GM18868 (cell line): ENCODE results near the gene IQGAP2.
A peak's percentile ranks its signal among the peaks of the same experiment; 100 is the strongest.

Experiments used
- ATAC-seq: cut with Tn5 transposase; IDR thresholded peaks from one replicate; pipeline ENCODE4 v1.9.1; 2021; ENCODE audit warnings: mild to moderate bottlenecking, moderate library complexity; ENCODE audit not compliant: unreplicated experiment

IQGAP2 gene

DNA sequence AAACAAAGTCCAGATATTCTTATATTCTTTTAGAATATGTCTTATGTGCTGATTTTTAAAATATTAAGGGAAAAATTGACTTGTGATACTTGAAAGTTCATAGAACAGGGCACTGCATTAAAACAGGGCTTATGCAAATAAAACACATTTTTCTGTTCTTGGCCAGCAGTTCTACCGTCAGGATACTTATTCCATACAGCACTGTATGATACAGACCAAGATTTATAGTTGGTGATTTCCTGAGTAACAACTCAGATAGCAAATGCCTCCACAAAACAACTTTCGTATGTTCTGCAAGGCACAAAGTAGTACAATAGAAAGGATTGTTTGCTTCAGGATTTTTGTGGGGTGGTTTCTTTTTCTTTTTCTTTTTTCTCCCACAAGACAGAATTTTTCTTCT, 150.2 kb downstream of the IQGAP2 start:
- no peak for ATAC-seq

DNA sequence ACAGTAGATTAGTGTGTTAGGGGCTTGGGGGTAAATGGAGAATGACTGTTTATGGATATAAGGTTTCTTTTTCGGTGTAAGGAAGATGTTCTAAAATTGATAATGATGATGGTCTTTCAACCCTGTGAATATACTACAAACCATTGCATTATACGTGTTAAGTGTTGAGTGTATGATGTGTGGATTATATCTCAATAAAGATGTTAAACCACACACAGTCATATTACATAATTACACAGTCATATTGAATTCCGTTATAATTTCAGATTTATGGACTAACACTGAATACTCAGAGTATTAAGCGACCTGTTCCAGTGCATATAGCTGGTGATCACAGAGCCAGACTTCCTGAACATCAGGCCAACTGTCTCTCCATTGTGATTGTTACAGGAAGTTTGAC, 152.0 kb downstream of the IQGAP2 start:
- no peak for ATAC-seq

DNA sequence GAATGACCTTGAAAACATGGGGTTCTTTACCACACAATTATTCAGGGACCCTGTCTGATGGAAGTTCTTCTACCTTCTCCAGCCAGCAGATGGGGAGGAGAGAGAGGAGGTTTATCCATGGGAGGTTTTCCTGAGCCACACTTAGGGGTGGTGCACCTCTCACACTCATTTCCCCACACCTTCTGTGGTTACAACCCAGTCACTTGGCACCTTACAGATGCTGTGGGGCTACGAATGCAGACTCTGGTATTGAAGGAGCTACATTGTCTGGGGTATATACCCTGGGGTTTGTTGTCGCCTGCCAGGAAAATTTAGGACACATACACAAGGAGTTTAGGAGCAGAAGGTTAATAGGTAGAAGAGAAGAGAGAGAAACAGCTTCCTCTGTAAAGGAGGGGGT, 152.6 kb downstream of the IQGAP2 start:
- no peak for ATAC-seq

DNA sequence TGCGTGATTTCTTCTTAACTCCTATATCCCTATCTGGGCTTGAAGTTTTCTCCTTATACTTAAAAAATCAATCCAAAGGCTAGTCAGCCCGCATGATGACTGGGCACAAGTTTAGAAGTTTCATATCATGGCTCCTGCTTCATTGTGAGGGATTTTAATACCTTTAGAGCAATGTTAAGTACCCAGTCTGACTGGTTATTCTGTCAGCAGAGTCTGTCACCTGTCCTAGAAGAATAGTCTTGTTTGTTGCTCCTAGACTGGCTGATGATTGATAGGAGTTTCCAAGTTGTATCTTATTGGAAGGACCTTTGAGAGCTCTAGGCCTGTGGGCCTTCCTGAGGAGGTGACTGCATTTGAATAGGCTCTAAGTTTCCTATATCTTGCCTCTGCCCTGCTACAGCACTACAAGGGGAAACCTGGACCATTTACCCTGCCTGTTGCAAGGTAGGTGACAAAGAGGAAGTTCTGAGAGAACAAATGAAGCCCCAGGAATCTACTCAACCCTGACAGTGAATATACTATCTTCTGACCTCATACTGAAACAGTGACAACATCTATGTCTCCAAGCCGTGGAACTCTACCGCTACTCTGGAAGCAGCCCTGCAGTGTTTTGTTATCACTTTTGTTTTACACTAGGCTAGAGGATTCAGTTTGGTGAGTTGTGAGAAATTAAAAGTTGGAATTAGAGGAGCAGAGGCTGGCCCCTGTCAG, 153.6 kb downstream of the IQGAP2 start:
- peak; percentile 99 for ATAC-seq

DNA sequence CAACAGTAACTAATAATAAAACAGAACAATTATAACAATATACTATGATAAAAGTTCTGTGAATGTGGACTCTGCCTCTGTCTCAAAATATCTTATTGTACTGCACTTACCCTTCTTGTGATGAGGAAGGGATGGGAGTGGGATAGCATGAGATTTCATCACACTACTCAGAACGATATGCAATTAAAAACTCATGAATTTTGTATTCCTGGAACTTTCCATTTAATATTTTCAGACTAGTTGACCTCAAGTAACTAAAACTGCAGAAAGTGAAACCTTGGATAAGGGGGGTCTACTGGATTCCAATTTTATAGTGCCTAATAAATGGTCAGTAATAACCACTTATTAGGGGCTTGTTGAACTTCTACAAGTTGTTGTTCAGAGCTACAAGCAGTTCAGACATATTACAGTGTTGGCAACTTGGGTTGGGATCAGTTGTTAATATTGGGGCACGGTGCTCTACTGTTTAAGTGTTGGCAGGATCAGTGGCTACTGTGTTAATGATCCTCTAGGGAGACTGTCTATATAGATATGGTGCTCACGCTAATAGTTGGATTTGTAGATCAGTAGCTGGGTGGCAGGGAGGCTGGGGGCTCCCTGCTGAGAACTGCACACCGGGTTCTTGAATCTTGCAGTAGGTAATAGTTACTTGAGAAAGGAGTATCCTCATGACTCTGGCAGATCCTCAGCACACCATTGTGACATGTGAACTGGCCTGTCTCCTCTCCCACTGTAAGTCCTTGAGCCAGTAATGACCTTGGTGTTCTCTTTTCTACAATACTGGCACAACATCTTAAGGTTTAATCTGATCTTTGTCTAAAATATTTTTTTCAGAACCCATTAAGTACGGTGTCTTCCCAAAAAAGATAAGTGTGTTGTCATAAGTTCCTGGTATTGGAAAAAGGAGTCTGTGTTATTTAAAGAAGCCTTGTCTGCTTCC, 158.1 kb downstream of the IQGAP2 start:
- ATAC-seq = no peak

DNA sequence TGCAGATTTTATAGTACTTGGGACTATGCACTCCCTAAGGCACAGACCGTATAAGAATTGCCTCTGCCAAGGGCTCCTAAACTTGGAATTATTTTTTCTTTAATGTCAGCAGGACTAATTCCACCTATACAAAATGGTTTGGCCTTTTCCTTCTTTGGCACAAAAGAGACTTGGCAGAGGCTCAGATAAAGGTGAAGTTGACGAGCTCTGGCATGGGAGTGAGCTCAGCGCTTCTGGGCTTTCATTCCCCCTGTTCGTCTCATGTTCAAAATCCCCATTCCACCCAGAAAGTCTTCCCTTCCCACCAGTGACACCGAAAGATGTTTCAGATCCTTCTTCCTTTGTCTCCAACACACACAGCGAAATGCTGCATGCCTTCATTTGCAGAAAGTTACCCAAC, 158.9 kb downstream of the IQGAP2 start:
- no peak for ATAC-seq

DNA sequence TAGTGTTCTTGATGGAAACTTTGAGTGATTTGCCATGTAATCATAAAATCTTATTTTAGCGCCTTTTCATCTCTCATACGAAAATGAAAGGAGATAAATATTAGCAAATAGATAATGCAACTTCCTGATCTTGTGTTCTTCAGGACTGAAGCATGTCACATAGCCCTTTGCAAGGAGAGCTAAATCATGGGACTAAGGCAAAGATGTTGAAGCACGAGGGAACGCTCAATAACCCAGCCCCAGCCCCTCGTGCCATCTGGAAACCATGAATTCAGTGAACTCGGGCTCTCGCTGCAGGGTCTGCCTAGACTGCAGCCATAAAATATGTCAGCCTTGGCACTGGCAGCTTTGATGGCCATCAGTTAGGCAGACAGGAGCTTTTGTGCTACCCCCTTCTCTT, 161.9 kb downstream of the IQGAP2 start:
- ATAC-seq = no peak

DNA sequence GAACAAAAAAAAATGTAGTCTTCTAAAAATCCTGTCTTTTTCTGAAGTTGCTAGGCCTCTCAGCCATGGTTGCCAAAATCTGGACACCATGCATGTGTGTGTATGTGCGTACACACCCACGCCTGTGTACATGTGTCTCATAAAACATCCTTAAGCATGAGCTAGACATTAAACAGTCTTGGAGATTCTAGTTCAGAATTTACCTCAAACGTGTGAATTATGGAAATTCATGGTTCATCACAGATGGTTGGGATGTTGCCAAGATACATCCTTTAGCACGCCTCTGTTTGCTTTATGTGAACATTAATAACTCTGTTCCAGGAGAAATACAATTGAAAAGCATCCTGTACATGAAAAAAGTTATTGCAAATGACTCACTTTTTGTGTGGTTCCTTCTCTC, 167.1 kb downstream of the IQGAP2 start:
- ATAC-seq = no peak

DNA sequence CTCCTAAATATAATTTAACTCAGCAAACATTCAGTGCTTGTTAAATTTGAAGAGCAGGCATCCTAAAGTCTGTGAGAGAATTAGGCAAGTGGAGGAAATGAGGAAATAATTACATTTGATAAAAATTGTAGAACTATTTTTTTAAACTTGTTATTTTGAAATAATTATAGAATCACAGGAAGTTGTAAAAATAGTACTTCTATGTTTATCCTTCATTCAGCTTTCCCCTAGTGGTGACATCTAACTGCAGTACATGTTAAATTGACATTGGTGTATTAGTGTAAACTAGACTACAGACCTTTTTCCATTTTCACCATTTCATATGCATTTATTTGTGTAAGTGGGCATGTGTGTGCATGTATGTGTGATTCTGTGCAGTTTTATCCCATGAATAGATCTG, 168.5 kb downstream of the IQGAP2 start:
- no peak for ATAC-seq

DNA sequence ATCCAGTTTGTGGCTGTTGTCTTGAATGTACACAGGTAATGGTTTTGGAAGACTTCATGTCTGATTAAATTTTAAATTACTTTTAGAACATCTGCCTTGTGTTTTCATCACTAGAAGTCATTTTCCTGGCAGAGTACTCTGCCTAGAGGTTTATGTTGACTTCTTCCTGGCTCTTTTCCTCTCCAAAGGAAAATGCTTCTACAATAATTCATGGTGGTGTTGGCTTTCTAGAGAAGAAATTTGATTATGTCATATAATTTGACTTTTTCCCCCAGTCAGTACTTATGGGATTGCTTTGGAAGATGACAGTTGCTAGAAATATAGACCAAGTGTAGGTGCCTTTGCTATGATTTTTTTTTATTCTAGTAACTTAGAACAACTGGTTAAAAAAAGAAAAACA, 173.4 kb downstream of the IQGAP2 start:
- no peak for ATAC-seq

DNA sequence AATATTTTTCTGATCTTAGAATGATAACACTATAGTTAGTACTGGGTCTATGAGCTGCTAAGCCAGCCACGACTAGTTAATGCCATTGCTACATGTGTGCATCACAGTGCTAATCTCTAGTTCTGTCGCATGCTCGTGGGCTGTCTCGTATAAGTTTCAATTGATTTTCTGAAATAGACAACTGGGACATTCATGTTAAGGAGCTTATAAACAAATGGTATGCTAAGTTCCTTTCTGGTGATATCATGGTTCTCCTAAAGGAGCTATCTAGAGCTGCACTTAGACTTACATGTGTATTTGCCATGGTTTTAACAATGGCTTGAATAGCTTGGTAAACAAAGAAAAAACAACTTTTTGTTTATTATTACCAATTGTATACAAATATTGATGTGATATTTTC, 173.9 kb downstream of the IQGAP2 start:
- no peak for ATAC-seq

DNA sequence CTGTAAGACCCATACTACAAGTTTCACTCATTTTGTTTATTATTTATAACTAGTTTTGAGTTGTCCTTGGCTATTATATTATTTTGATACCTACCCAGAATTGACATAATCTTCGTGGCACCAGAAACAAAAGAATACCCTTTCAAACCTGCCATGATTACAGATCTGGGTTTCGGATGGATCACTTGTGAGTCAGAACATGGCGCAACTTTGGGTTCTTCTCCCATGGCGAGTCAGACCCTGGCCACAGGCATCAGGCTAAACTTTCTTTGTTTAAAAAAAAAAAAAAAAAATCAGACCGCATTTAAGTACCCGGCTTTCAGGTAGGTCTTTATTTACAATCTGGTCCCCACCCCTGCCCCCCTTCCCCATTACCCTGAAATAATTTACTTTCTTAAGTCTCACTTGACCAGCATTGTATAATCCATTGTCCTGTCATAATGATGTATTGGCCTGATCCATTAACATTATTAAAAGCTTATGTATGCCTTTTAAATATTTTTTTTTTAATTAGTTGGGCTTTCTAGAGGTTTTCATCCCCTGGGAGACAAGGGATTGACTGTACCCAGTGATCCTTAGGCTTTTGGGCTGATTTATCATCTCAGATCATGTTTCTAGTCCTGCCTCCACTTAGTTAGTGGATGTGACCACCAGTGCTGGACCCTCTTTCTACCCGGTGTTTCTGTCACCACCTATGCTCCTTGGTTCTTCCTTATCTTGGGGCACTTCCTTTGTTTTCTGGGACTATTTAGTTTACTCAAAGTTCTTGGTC, 176.3 kb downstream of the IQGAP2 start:
- no peak for ATAC-seq

DNA sequence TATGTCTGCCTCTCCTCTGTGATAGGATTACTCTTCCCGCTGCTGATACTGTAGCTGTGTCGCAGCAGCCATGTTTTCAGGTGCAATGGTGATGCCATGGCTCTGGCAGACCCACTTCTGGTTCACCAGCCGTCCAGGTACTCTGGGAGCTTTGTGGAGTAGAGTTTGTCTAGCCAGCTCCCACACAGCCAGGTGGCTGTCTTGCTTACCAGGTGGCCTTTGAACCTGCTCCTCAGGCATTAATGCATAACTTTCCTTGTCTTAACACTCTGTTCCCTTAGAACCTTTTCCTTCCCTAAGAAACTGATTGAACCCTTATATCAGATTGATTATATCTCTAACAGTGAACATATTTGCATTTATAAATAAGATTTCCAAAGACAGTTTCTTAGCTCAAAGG, 177.9 kb downstream of the IQGAP2 start:
- no peak for ATAC-seq

DNA sequence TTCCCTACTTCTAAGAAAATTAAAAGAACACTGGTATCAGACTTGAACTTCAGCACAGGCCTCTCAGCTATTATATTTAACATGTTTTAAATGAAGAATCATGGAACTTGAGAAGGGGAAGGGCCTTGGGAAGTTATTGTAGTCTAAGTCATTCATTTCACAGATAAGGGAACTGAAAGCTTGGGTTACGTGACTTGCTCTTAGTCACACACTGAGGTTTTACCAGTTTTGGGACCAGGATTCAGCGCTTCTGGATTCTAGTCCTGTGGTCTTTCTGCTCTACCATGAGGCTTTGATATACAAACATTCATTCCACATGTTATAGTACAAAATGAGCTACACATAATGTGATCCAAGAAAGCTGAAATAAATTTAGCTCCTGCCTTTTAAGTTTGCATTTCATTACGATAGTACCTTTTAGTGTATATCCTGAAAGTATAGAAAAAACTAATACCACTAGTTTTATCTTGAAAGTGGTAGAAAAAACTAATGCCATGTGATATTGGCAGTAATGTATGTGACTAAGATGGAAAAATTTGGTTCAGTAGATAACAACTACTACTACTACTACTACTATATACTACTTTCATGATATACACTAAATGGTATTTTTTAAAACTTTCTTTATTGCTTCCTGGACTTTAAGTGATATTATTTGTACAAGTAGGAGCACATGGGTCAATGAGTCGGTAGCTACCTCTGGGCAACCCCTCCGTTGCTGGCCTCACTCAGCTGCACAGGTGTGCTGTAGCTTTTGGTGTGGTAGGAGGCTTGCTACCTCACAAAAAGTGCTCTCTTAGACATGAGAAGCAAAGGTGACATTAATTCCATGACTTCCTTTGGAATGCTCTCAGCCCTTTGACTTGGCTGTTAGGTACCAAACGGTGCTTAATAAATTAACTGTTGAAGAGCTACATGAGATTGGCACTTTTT, 179.4 kb downstream of the IQGAP2 start:
- peak; percentile 94 for ATAC-seq

DNA sequence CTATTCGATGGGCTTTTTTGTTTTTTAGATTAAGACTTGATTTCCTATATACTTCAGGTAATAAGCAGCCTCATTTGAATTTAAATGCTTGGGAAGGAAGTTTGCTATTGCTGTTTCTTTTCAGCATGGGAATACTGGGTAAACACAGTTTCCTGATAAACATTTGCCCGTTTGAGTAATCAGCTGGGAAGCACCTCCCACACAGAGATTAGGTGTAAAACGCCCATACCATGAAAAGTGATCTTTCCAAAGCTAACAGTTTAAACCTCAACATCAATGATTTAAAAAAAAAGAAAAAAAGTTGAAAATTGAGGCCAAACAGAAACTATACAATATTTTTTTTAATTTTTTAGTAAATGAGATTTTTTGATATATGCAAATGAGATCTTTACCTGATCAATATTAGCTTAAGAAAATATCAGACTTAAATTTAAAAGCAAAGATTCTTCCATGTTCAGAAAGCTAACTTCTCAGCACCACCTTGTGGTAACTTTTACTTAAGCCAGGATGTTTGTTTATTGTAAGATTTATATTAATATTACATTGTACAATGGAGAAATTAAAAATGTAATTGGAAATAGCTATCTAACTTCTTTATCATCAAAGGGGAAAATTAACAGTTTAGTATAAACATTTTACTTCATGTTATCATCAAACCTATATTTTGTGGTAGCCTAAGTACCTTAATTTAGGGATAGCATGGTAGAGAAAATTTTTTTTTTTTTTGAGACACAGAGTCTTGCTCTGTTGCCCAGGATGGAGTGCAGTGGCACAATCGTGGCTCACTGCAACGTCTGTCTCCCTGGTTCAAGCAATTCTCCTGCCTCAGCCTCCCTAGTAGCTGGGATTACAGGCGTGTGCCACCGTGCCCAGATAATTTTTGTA, 180.3 kb downstream of the IQGAP2 start:
- ATAC-seq = no peak

DNA sequence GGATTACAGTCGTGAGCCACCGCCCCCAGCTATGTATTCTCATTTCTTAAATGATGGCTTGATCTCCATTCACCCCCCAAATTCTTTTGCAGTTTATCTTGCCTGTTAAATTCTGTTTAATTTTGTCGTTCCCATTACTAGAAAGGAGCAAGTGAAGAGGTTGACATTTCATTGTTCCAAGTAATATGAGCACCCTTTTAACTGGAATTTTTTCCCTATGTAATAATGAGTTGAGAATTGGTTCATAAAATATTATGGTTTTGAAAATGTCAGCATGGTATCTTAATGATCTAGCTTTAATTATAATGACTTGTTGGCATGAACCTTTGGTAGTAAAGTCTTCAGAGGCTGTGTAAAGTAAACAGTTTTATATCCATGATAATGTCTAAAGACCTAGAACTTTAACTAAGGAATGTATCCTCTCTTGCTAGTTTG, 182.7 kb downstream of the IQGAP2 start:
- no peak for ATAC-seq

DNA sequence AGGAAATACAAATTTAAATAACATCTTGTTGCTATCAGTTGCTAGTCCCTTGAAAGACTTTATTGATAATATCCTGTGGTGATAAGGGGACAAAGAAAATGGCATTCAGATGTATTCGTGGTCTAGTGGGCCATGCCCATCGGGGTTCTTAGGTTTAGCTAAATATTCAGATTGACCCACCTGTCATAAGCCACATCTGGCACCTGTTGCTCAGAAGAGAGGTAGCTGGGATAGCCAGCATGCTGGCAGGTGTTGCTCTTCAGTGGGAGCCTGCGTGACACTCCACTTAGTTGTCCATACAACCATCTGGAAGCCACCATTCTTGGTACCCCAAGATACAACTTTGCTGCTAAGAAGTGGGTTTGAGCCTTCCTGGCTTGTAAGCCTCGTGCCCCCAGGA, 183.4 kb downstream of the IQGAP2 start:
- ATAC-seq = no peak

DNA sequence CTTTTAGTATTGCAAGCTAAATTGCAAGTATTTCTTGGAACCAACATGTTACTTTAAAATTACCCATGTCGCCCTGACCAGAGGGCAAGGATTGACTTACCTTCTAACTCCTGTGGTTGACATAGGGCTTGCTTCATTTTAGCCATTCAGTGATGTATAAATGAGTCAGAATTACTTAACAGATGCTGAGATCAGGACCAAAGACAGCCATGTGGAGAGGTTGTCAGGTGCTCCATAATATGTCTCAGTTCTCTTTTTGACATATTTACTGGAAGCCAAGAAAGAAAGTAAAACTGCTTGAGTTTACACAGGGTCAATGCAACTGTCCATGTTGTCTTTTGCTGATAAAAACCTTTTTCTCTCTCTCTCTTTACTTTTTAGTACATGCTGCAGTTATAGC, 186.9 kb downstream of the IQGAP2 start:
- ATAC-seq = peak; percentile 94

DNA sequence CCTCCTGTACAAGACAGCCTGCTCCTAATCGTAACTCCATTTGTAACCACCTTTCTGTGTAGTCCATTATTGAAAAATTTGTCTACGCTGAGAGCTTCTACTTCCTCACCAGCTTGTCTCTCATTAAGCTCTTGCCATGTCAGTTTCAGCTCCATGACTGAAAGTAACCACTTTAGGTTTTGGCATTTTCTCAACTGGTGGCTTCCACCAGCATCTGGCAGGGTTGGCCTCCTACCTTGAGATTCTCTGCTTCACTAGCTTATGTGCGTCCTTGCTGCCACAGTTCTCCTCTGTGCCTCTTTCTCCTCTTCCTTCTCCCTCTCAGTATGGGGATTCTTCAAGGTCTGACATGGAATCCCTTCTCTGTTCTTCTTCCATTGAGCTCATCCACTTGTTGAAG, 188.3 kb downstream of the IQGAP2 start:
- ATAC-seq = no peak
